GM12875 (cell line): Measurements from ENCODE around the gene TOB2.

Experiments
- H3K4me3 ChIP-seq: one replicate; pipeline ENCODE4 v1.5.1; 2011; ENCODE audit warnings: low read depth, low read length, control low read depth
- CTCF ChIP-seq: IDR thresholded peaks from 2 replicates; pipeline ENCODE4 v1.5.1; 2011; ENCODE audit warnings: low read depth, mild to moderate bottlenecking, control low read depth, inconsistent platforms, low read length, moderate library complexity, borderline replicate concordance; ENCODE audit not compliant: insufficient read depth

TOB2 gene

GRCh38 chr22:41431656-41432055 is 14.9 kb downstream of the TOB2 start:
- TF ChIP-seq CTCF, result no peak
- no peak overlapping the region for H3K4me3 ChIP-seq

- no peak overlapping the region for H3K4me3 ChIP-seq
- TF ChIP-seq CTCF, result no peak
Measured at GRCh38 chr22:41429951-41430332, 16.7 kb downstream of the TOB2 start.

- no peak for TF ChIP-seq CTCF
- no peak overlapping the region for H3K4me3 ChIP-seq
Measured at GRCh38 chr22:41429232-41429950, 17.2 kb downstream of the TOB2 start.

GRCh38 chr22:41425660-41426365 is 20.8 kb downstream of the TOB2 start:
- no peak for TF ChIP-seq CTCF

GRCh38 chr22:41418717-41419116 is 27.9 kb downstream of the TOB2 start:
- no peak for TF ChIP-seq CTCF
- H3K4me3 ChIP-seq, result no peak overlapping the region

More at GRCh38 chr22:41425660-41426365, 20.8 kb downstream of the TOB2 start:
- no peak overlapping the region for H3K4me3 ChIP-seq

- no peak for TF ChIP-seq CTCF
- no peak overlapping the region for H3K4me3 ChIP-seq
Measured at GRCh38 chr22:41417622-41418390, 28.8 kb downstream of the TOB2 start.
